GM21390 (cell line): ENCODE results near the gene FCGR2B.
A peak's percentile ranks its signal among the peaks of the same experiment; 100 is the strongest.
"Not testable (repeated sequence)": the region's sequence is repeated elsewhere in the genome, so short reads cannot be mapped to it uniquely, and the experiment has no call there.

ENCODE experiments used
- ATAC-seq: cut with Tn5 transposase; IDR thresholded peaks from one replicate; pipeline ENCODE4 v1.9.1; 2021; ENCODE audit not compliant: unreplicated experiment

Gene FCGR2B

DNA sequence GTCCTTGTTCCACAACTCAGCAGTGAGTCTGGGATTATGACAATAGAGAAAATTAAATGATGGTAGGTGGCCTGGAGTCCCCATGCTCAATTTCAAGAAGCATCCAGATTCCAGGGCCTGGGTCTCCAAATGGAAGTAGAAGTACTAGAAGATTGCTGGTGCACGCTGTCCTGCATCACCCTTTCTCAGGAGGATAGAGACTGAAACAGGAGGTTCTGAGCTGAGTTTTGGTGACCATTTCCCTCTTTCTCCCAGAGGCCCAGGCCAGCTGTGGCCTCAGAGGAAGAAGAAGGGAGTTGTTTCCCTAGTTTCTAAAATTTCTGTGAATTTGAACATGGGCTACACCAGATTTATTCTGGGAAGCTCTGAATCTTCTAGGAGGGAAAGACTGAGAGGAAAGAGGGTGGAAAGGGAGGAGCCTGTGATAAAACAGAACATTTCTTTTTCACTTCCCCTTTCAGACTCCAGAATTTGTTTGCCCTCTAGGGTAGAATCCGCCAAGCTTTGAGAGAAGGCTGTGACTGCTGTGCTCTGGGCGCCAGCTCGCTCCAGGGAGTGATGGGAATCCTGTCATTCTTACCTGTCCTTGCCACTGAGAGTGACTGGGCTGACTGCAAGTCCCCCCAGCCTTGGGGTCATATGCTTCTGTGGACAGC, at the start of gene FCGR2B:
Gene FCGR2B (plus strand): TSS at position 460 of the 656 bp plus-strand sequence. CDS start 99 bp downstream, at position 559.
- ATAC-seq: peak; percentile 79

DNA sequence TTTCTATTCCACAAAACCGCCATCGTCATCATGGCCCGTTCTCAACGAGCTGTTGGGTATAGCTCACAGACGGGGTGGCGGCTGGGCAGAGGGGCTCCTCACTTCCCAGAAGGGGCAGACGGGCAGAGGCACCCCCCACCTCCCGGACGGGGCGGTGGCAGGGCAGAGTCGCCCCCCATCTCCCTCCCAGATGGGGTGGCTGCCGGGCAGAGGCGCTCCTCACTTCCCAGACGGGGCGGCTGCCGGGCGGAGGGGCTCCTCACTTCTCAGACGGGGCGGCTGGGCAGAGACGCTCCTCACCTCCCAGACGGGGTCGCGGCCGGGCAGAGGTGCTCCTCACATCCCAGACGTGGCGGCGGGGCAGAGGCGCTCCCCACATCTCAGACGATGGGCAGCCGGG, 46.5 kb upstream of the FCGR2B start:
- not testable (repeated sequence) for ATAC-seq

DNA sequence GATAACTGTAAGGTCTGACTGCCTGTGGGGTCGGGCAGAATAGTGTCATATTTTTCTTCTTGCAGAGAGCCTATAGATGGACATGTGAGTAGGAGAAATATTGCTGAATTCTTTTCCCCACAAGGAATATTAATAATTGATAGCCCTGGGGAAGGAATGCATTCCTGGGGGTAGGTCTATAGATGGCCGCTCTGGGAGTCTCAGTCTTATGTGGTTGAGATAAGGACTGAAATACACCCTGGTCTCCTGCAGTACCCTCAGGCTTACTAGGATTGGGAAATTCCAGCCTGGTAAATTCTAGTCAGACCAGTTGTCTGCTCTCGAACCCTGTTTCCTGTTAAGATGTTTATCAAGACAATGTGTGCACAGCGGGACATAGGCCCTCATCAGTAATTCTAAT, 44.4 kb upstream of the FCGR2B start:
- ATAC-seq: not testable (repeated sequence)

- ATAC-seq: not testable (repeated sequence)
These were observed 42.5 kb upstream of the FCGR2B start for GRCh38 chr1:161620399-161620798.

DNA sequence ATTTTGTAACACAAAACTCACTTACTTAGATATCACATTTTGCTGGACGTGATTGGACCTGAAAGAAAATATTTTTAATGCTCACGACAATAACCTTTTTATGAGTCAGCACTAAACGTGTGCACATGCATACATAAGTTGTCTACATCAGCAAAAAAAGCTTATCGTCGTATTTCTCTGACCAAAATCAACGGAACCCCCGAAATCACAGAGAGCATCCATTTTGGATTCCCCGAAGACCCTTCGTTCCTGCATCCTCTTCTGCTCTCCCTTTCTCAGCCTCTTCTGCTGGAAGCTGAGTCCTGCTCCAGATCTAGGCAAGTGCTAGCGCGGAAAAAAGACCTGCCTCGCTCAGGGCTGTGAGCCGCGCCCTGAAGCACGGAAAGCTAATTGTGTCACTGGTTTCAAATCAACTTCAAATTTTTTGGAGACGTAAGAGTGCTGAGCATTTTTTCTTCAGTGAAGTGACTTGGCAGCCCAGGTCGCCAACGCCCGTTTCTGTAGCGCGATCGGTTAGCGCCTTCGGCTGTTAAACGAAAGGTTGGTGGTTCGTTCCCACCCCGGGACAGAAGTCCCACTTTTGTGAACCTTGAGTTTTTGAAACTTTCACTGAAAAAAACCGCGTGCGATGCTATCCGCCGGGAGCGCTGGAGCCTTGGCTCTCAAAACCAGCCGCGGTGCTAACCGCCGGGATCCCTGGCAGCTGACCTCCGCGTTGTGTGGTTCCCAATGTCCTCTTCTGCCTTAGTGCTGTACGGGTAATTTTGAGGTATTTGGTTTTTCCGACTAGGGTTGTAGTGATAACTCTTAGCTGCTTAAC, 41.6 kb upstream of the FCGR2B start:
- not testable (repeated sequence) for ATAC-seq

- ATAC-seq: not testable (repeated sequence)
These were observed 40.9 kb upstream of the FCGR2B start for GRCh38 chr1:161622054-161622453.

GRCh38 chr1:161623401-161624051, 39.4 kb upstream of the FCGR2B start:
- peak; percentile 56 for ATAC-seq

DNA sequence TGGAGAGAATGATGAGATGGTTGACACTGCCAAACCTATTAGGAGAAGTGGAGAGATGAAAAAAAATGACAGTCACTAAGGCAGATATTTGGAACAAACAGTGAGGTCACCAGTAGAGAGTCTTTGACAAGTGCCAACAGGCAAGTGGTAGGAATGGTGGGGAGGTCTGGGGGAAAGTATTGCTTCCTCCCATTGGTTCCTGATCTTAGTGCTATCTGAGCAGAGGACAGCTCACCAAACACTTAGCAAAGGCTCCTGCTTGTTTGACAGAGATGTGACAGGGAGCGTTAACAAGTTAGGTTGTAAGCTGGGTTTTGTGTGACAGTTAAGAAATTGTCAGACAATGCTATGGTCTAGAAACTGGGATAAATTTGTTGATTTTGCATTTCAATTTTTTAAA, 38.3 kb upstream of the FCGR2B start:
- ATAC-seq: not testable (repeated sequence)

- not testable (repeated sequence) for ATAC-seq
These were observed 36.3 kb upstream of the FCGR2B start for GRCh38 chr1:161626445-161627146.

DNA sequence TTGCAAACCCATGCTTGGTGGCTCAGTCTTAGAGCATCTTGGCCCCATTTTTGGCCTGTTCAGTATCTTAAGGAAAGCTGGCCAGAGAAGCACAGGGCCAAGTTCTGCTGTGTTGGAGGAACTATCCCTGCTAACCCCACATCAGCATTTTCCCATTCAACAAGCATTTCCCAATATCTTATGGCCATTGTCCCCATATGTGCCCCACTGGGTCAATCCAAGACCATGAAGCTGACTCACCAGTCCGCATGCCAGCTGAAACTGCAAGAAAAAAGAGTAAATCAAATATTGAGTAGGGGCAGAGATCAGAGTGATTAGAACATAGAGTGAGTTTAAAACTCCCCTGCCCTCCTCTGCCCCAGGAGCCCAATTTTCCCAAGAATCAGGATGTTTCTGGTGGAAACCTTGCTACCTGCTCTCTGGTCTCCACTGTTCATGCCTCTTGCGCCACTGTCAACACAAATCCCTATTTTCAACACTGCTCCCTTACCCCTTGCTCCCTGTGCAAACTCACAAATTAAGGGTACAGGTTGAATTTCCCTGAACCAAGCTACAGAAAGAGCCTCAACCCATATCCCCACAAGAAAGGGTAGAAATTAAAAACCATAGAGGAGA, 32.7 kb upstream of the FCGR2B start:
- not testable (repeated sequence) for ATAC-seq

- no peak for ATAC-seq
These were observed 31.9 kb upstream of the FCGR2B start, which contains the start of gene FCGR3B for GRCh38 chr1:161631076-161631475. Gene FCGR3B (minus strand): TSS chr1:161631176. CDS start chr1:161631094, 82 bp downstream.

- ATAC-seq: not testable (repeated sequence)
These were observed 27.9 kb upstream of the FCGR2B start for GRCh38 chr1:161634993-161635392.

GRCh38 chr1:161636189-161636782, 26.7 kb upstream of the FCGR2B start:
- ATAC-seq: not testable (repeated sequence)

- not testable (repeated sequence) for ATAC-seq
These were observed 26.0 kb upstream of the FCGR2B start for GRCh38 chr1:161636976-161637375.

DNA sequence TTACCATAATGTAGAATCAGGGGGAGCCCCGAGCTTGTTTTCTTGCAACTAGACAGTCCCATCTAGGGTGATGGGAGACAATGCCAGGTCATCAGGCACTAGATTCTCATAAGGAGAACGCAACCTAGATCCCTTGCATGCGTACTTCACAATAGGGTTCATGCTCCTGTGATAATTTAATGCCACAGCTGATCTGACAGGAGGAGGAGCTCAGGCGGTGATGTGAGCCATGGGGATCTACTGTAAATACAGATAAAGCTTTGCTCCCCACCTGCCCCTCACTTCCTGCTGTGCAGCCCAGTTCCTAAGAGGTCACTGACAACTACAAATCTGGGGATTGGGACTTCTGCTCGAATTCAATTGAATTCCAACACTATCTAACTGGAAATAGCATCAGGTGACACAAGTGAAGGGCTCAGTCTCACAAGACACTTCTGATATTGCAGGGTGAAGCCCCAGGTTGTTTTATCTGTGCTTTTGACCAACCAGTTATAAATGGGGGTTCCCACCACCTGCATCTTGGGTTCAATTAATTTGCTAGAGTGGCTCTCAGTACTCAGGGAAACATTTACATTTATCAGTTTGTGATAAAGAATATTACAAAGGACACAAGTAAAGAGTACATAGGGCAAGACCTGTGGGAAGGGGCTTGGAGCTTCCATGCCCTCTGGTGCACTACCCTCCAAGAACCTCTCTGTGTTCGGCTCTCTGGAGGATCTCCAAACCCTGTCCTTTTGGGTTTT, 24.5 kb upstream of the FCGR2B start:
- ATAC-seq: not testable (repeated sequence)

DNA sequence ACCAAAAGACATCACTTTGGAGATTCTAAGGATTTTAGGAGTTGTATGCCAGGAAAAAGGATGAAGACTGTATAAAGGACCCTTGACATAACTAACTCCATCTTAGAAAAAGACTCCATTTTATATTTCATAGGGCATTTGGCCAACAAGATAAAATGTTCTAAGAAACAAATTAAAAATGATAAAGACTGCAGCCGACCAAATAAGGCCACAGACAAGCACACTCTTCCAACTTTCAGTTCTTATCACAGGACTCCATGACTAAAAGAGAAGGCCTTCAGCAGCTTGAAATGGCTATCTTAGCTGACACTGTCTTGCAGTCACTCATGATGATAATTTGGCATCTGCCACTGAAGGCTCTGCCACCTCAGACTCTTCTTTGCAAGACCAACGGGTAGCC, 23.7 kb upstream of the FCGR2B start:
- ATAC-seq: not testable (repeated sequence)

GRCh38 chr1:161642697-161643096, 20.2 kb upstream of the FCGR2B start:
- ATAC-seq: not testable (repeated sequence)

GRCh38 chr1:161643481-161644208, 19.3 kb upstream of the FCGR2B start:
- not testable (repeated sequence) for ATAC-seq

- ATAC-seq: not testable (repeated sequence)
These were observed 18.1 kb upstream of the FCGR2B start for GRCh38 chr1:161644855-161645254.
